GM23248 (cell line): ENCODE results near the gene EFS. TPM values are rescaled to one million over a fixed set of nuclear protein-coding genes. Genes with fewer than 3 reads are reported as not detected.

ENCODE experiments used
- DNase-seq: peaks from one replicate; pipeline ENCODE4 v3.0.0-alpha.2; 2015
- H2AFZ ChIP-seq: fragments of 200-600 bp; sonication (generic); 2 replicates; pipeline ENCODE4 v1.6.1; 2016; ENCODE audit warnings: antibody characterized with exemption
- H3F3A ChIP-seq: fragments of 200-600 bp; sonication (generic); 2 replicates; pipeline ENCODE4 v1.6.1; 2016; ENCODE audit warnings: mild to moderate bottlenecking, antibody characterized with exemption, mixed run types; ENCODE audit not compliant: insufficient read depth
- H3K27ac ChIP-seq: fragments of 200-600 bp; sonication (generic); 2 replicates; pipeline ENCODE4 v1.5.1; 2016; ENCODE audit warnings: mild to moderate bottlenecking
- H3K27me3 ChIP-seq: fragments of 200-600 bp; sonication (generic); replicated peaks from 2 replicates; pipeline ENCODE4 v1.6.1; 2016; ENCODE audit warnings: mild to moderate bottlenecking; ENCODE audit not compliant: insufficient read depth
- H3K36me3 ChIP-seq: fragments of 200-600 bp; sonication (generic); 2 replicates; pipeline ENCODE4 v1.6.1; 2016; ENCODE audit warnings: low read depth, mild to moderate bottlenecking
- H3K4me1 ChIP-seq: fragments of 200-600 bp; sonication (generic); 2 replicates; pipeline ENCODE4 v1.6.1; 2016; ENCODE audit warnings: mild to moderate bottlenecking; ENCODE audit not compliant: insufficient read depth
- H3K4me2 ChIP-seq: fragments of 200-600 bp; sonication (generic); one replicate; pipeline ENCODE4 v1.6.1; 2016; ENCODE audit warnings: mild to moderate bottlenecking; ENCODE audit not compliant: unreplicated experiment
- H3K4me3 ChIP-seq: fragments of 200-600 bp; sonication (generic); 2 replicates; pipeline ENCODE4 v1.5.1; 2016; ENCODE audit warnings: mild to moderate bottlenecking
- H3K79me2 ChIP-seq: fragments of 200-600 bp; sonication (generic); 2 replicates; pipeline ENCODE4 v1.6.1; 2016; ENCODE audit warnings: mild to moderate bottlenecking; ENCODE audit not compliant: insufficient read depth
- H3K9ac ChIP-seq: fragments of 200-600 bp; sonication (generic); 2 replicates; pipeline ENCODE4 v1.6.1; 2016; ENCODE audit warnings: mild to moderate bottlenecking
- H3K9me2 ChIP-seq: fragments of 200-600 bp; sonication (generic); 2 replicates; pipeline ENCODE4 v1.6.1; 2016; ENCODE audit warnings: mixed run types, mild to moderate bottlenecking, moderate library complexity; ENCODE audit not compliant: insufficient read depth
- H3K9me3 ChIP-seq: fragments of 200-600 bp; sonication (generic); one replicate; pipeline ENCODE4 v1.6.1; 2017; ENCODE audit warnings: low read depth
- H4K20me1 ChIP-seq: fragments of 200-600 bp; sonication (generic); 2 replicates; pipeline ENCODE4 v1.6.0; 2016; ENCODE audit not compliant: insufficient read depth
- EZH2 ChIP-seq: fragments of 200-600 bp; sonication (generic); IDR thresholded peaks from 2 replicates; pipeline ENCODE4 v1.6.1; 2018; ENCODE audit warnings: antibody characterized with exemption, mild to moderate bottlenecking; ENCODE audit not compliant: insufficient read depth, poor library complexity, severe bottlenecking
- EZH2phosphoT487 ChIP-seq: fragments of 200-600 bp; sonication (generic); IDR thresholded peaks from 2 replicates; pipeline ENCODE4 v1.6.1; 2018; ENCODE audit warnings: antibody characterized with exemption, moderate library complexity, mild to moderate bottlenecking, low read depth; ENCODE audit not compliant: insufficient read depth
- WGBS, 2 experiments: methylation state at CpG; one replicate each; pipeline ENCODE4 v1.1.6; 2015 to 2017; ENCODE audit warnings: low lambda C conversion rate in 2 of 2, low coverage in 1 of 2; ENCODE audit errors: missing lambda C conversion rate in 2 of 2; 5-methylcytosine and 5-hydroxymethylcytosine counted together
- in situ Hi-C: fragments of 300-500 bp; cut with MboI; formaldehyde crosslinking; loops from 2 replicates; pipeline ENCODE4 v1.15.0; 2020
- polyA plus RNA-seq: library from polyadenylated mRNA; unstranded; fragments of >200 nt; fragmentation: Nextera tagmentation; extraction: Ambion mirVana; gene quantifications from 2 replicates; pipeline ENCODE4 v1.2.1, GENCODE V29; 2016
- total RNA-seq: library from RNA; depleted of rRNA; stranded (reverse); fragments of >200 nt; shearing (Covaris generic); gene quantifications from 2 replicates; pipeline ENCODE4 v1.2.3, GENCODE V29; 2014

EFS gene
- total and polyA plus RNA-seq, 2 experiments from 2014 or later, result 4.2 to 17.3 TPM

DNA sequence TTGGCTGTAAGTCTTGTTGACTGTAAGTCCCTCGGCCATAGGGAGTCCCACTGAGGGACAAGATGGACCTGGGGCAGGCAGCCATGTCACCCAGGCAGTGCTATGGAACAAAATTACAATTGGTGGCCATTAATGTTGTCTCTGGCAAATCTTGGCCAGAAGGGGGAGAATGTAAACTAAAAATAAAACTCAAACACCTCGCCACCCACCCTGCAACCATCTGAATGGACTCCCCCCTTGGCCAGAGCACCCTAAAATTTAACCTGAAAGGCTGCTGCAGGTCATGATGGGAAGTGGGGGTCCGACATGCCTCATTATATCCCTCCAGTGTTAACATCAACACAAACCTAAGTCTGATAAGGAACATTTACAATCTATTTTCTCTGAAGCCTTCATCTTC is 20.5 kb downstream of the EFS start:
- Histone ChIP-seq H3K9me2 (no peaks in the 10 kb centered on the region), H3K9ac (no peak overlapping the region), H3K79me2 (no peaks in the 10 kb centered on the region), H3K36me3 (no peaks in the 10 kb centered on the region), H3K4me1 (no peaks in the 10 kb centered on the region), H2AFZ (no peak overlapping the region), H3K27ac (no peak overlapping the region), H4K20me1 (no peaks in the 10 kb centered on the region), H3K4me3 (no peak overlapping the region), H3K4me2 (no peak overlapping the region), H3K9me3 (no peaks in the 10 kb centered on the region), H3F3A (no peaks in the 10 kb centered on the region), H3K27me3 (no peaks in the 10 kb centered on the region)
- TF ChIP-seq EZH2 (no peak), EZH2phosphoT487 (no peak)
- in situ Hi-C loops, result no loop called here
- WGBS, 2 experiments, result 53 to 73% methylated on average over 3 of the region's 3 CpGs
- no peak for DNase-seq

- WGBS, 2 experiments, result 48 to 67% methylated on average over 1 of the region's 1 CpG
- Histone ChIP-seq H3K27ac (no peak overlapping the region), H3K79me2 (no peaks in the 10 kb centered on the region), H3K4me1 (no peaks in the 10 kb centered on the region), H3F3A (no peaks in the 10 kb centered on the region), H3K9ac (no peak overlapping the region), H4K20me1 (no peaks in the 10 kb centered on the region), H3K4me3 (no peak overlapping the region), H3K9me2 (no peaks in the 10 kb centered on the region), H3K27me3 (0 out of 2 replicates have a peak, but pooled peaks cover 3% of the 10 kb centered on the region), H3K9me3 (no peaks in the 10 kb centered on the region), H3K4me2 (no peak overlapping the region), H3K36me3 (no peaks in the 10 kb centered on the region), H2AFZ (no peak overlapping the region)
- TF ChIP-seq EZH2 (no peak), EZH2phosphoT487 (no peak)
- in situ Hi-C loops, result no loop called here
- no peak for DNase-seq
Observed at GRCh38 chr14:23339506-23340268, 25.3 kb downstream of the EFS start.

DNA sequence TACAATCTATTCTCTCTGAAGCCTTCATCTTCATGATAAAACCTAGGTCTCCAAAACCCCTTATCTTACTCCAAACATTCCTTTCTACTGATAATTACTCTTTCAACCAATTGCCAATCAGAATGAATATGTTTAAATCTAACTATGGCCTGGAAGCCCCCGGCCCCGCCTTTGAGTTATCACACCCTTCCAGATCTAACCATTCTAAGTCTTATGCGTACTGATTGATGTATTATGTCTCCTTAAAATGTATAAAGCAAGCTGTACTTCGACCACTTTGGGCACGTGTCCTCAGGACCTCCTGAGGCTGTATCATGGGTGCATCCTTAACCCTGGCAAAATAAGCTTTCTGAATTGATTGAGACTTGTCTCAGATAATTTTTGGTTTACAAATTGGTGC is 29.3 kb downstream of the EFS start:
- Histone ChIP-seq H3K9ac (no peak overlapping the region), H3F3A (no peaks in the 10 kb centered on the region), H3K4me1 (no peaks in the 10 kb centered on the region), H3K27me3 (peaks cover 3% of the 10 kb centered on the region; the same call in 1 of the 2 replicates), H3K9me3 (no peaks in the 10 kb centered on the region), H3K79me2 (no peaks in the 10 kb centered on the region), H2AFZ (no peak overlapping the region), H3K4me3 (no peak overlapping the region), H3K4me2 (no peak overlapping the region), H3K27ac (no peak overlapping the region), H3K36me3 (no peaks in the 10 kb centered on the region), H4K20me1 (no peaks in the 10 kb centered on the region), H3K9me2 (no peaks in the 10 kb centered on the region)
- in situ Hi-C loops, result no loop called here
- DNase-seq, result no peak
- TF ChIP-seq EZH2 (no peak), EZH2phosphoT487 (no peak)
- 35 to 40% methylated on average over 5 of the region's 5 CpGs for WGBS, 2 experiments

DNA sequence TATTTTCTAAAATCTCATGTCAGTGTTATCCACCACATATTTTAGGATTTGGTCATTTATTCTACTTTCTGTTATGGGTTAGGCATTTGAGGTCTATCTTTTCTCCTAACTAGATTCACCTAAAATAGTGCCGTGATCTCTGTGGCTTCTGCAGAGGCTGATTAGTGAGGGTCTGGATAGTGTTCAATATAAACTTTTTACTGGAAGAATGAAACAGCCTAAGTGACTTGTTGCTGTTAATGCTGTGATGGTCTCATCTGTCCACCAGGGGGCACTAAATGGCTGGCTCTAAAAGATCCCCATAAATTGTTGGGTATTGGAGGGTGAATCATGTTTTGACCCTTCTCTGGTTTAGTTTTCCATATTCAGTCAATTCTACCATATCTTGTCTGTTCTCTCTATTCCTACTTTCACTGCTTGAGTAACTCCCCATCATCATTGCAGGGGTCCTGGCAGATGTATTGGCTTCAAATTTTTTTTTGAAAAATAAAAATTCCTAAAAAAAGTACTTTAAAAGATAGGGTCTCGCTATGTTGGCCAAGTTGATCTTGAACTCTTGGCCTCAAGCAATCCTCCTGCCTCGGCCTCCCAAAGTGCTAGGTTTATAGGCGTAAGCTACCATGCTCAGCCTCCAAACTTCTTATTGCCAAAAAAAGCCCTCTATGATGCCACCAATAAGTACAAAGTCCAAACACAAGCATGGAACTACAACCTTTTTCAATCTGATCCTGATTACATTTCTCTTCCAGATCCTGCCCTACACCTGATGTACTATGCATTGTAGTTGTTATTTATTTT is 36.8 kb downstream of the EFS start:
- in situ Hi-C loops, result no loop called here
- peak; percentile 78 for DNase-seq
- Histone ChIP-seq H3K9me2 (no peaks in the 10 kb centered on the region), H3K36me3 (peaks cover 26% of the 10 kb centered on the region), H3K79me2 (peaks cover 18% of the 10 kb centered on the region), H3K9ac (no peak overlapping the region), H3F3A (peaks cover 29% of the 10 kb centered on the region), H3K27me3 (no peaks in the 10 kb centered on the region; the same call in 1 of the 2 replicates), H3K9me3 (no peaks in the 10 kb centered on the region), H3K4me1 (peaks cover 5% of the 10 kb centered on the region), H3K4me2 (no peak overlapping the region), H3K27ac (no peak overlapping the region), H4K20me1 (no peaks in the 10 kb centered on the region), H2AFZ (no peak overlapping the region), H3K4me3 (no peak overlapping the region)
- 20 to 24% methylated on average over 4 of the region's 4 CpGs for WGBS, 2 experiments
- TF ChIP-seq EZH2phosphoT487, result no peak
- no peak for TF ChIP-seq EZH2
